ENCODE results near the gene DNM1.

DNA sequence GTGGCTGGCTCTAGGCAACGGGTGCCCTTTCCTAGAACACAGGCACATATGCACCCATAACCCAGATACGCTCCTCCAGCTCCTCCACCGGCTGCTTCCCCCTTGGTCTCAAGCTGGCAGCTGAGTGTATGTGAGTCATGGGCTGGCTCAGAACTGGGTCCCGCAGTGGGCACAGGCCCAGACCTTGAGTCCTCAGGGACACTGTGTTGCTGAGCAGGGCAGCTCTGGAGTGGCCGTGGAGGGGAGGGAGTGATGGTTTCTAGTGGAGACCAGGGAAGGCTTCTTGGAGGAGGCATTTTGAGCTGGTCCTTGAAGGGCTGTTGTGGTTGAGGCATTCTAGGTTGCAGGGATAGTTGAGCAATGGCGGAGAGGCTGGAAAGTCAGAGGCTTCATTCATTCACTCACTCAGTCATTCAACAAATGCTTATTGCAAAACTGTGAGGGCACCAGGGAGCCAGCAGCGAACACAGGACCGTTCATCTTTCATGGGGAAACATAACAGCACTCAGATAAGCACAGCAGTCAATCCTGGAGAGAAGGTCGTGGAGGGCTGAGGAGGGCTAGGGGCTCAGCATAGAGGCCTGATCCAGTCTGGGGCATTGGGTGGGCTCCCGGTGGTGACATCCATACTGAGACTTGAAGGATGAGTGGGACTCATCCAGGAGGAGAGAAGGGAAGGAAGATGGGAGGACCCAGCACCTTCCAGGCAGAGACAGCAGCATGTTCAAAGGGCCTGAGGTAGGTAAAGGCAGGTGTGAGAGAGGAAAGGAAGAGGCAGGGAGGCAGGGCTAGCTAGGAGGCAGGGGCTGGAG is 40.8 kb upstream of the DNM1 start:
- TF ChIP-seq, protein P1, sequence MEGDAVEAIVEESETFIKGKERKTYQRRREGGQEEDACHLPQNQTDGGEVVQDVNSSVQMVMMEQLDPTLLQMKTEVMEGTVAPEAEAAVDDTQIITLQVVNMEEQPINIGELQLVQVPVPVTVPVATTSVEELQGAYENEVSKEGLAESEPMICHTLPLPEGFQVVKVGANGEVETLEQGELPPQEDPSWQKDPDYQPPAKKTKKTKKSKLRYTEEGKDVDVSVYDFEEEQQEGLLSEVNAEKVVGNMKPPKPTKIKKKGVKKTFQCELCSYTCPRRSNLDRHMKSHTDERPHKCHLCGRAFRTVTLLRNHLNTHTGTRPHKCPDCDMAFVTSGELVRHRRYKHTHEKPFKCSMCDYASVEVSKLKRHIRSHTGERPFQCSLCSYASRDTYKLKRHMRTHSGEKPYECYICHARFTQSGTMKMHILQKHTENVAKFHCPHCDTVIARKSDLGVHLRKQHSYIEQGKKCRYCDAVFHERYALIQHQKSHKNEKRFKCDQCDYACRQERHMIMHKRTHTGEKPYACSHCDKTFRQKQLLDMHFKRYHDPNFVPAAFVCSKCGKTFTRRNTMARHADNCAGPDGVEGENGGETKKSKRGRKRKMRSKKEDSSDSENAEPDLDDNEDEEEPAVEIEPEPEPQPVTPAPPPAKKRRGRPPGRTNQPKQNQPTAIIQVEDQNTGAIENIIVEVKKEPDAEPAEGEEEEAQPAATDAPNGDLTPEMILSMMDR (IDR thresholded peaks at IDR 0.05), result no peak
- TF ChIP-seq EZH2 (IDR thresholded peaks at IDR 0.05) (no peak), EZH2phosphoT487 (IDR thresholded peaks at IDR 0.05) (no peak)

Data from neural progenitor cell (in vitro differentiated cells).